RCC 7860 (cell line): ENCODE results near the gene SLC25A20.

ENCODE experiments used
- DNase-seq: peaks from one replicate; pipeline ENCODE4 v3.0.0-alpha.2; 2015; ENCODE audit warnings: low spot score
- FAIRE-seq: peaks from 2 replicates; lab custom pipeline; 2012; peaks lifted over from hg19 to GRCh38; lab: Jason Lieb, UNC

The SLC25A20 gene

GRCh38 chr3:48899273-48899672, 591 bp upstream of the SLC25A20 start:
- FAIRE-seq = no peak
- no peak for DNase-seq

GRCh38 chr3:48897460-48898376, 964 bp downstream of the SLC25A20 start:
- DNase-seq = no peak
- FAIRE-seq = no peak

DNA sequence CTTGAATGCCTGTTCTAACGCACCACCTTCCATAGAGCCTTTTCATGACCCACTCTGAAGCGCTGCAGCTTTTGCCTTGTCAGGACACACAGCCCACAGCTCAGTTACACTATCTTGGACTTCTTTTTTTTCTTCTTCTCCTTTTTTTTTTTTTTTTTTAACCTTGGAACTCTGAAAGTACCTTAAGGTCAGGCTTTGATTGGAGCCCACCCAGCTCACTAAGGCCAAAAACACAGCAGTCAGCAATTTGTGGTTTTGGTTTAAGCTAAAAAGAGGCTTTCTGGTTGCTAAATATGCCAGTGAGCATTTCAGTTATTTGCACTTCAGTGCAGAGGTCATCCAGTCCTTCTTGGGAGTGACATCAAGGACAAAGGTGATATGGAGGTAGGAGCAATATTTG, 1.7 kb downstream of the SLC25A20 start:
- DNase-seq (no peak), FAIRE-seq (no peak)

GRCh38 chr3:48894516-48894915, 4.2 kb downstream of the SLC25A20 start:
- DNase-seq (no peak), FAIRE-seq (no peak)

DNA sequence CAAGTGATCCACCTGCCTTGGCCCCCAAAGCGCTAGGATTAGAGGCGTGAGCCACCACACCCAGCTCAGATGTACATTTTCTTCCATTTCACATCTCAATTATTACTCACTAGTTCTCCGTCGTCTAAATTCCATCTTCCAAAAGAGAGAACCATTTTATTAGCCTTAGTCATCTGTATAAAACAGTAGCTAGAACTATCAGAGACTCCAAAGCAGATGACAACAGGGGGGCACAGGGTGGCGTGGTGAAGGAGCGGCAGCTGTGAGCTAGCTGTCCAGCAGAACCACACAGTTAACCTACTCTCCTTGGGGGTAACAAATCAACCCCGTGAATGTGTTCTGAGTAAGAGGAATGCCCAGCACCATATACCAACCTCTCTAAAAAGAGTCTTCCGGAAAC, 7.1 kb downstream of the SLC25A20 start:
- DNase-seq (no peak), FAIRE-seq (no peak)

DNA sequence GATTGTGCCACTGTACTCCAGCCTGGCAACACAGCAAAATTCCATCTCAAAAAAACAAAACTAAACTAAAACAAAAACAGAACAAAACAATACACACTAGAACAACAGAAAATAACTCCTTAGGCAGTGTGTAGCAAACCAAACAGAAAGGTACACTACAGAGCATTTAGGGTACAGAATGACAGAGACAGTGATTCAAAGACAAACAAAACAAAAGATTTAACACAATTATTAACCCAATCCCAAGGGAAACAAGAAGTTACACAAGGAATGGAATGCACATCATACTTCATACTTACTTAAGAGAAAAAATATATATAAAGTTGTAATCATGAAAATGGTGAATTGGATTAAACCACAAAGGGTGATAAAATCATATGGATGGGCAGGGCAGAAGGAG, 12.9 kb downstream of the SLC25A20 start:
- FAIRE-seq (no peak), DNase-seq (no peak)

GRCh38 chr3:48881652-48882114, 17.0 kb downstream of the SLC25A20 start:
- DNase-seq (no peak), FAIRE-seq (no peak)

DNA sequence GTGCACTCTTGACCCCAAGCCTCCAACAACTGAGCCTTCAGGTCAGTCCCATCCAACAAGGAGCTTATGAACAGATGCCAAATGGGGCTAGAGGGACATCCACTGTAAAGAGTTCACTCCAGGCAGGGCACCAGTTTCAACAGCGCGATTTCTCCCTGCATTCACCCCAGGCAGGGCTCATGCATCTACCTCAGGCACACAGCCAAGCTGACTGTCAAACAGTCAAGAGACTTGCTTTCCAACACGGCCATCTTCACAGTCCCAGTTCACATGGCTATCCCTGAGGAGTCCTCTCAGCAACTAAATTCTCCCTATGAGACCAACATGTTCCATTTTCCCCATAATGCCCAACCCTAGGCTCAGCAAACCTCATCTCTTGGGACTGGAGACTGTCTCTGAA, 17.7 kb downstream of the SLC25A20 start:
- FAIRE-seq (no peak), DNase-seq (no peak)

DNA sequence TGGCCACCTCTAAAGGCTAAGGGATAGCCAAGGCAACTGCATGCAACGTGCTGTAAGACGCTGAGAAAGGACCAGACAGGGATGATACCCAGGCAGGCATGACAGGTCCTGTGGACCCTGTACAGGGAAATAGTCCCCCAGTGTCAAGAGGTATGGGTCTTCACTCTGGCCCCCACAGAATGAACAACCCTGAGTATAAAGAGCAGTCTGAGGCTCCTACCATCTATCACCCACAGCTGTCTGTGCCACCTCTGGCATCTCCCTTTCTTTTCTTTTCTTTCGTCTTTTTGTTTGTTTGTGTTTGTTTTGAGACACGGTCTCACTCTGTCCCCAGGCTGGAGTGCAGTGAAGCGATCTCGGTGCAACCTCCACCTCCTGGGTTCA, 18.7 kb downstream of the SLC25A20 start:
- FAIRE-seq = no peak
- DNase-seq = no peak

DNA sequence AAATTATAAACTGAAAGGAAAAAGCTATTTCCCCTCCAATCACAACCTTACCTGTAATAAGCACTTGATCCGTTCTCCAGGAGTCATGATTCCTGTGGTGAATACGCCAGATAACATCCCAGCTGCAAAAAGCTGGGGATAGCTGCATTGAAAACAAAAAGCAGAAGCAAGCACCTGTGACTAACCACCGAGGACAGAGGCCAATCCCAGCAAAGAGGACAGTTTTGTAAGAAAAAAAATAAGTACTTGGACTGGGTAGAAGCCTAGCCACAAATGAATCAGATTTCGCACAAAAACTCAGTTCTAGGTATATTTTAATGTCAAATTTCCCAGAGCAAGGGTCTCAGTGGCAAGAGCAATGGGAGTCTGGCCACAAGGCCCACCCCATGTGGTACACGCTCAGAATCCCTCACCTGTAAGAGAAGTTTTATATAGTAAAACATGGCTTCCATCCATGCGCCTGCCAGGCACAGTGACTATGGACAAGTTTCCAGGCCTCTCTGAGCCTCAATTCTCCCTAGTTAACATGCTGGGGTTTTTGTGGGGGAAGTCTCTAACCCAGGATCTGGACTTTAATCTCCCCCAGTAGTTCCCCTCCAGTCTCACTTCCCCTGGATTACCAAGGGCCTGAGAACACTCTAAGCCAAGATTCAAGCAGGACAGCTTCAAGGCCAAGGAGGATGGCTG, 19.2 kb downstream of the SLC25A20 start:
- FAIRE-seq (no peak), DNase-seq (no peak)

GRCh38 chr3:48877671-48878070, 21.0 kb downstream of the SLC25A20 start:
- DNase-seq (no peak), FAIRE-seq (no peak)

GRCh38 chr3:48863122-48863521, 35.6 kb downstream of the SLC25A20 start:
- DNase-seq (no peak), FAIRE-seq (no peak)

DNA sequence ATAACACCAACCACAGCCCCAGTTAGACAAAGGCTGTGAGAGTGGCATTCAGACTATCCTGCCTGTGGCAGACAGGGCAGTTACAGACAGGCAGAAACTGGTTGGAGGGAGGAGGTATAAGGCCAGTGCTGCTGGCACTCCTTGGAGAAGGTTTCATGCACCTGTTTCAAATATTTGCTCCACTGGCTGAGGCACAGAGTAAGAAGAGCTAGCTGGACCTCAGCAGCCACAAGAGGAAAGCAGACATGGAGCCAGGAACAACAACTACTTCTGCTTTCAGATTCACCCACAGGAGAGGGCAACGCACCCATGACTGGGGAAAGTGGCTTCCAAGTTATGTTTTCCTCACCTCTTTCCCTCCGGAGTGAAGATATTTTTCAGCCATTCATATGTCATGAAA, 39.5 kb downstream of the SLC25A20 start:
- no peak for FAIRE-seq
- DNase-seq = no peak

DNA sequence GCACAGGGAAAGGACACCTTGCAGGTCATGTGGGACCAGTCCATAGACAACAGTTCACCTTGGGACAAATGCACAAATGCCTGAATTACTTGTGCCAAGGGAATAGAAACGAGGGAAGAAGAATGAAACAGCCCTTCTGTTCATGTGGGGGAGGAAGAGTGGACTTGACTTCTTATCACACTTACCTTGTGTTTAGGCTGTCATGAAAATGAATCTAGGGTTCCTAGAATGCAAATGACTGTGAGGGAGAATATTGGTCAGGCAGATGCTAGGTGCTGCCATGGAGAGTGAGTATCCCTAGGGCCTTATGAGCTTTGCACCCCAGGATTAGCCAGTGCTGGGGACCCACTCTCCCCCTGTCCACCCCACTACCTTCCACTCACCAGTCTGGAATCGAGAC, 40.0 kb downstream of the SLC25A20 start:
- FAIRE-seq = no peak
- no peak for DNase-seq

DNA sequence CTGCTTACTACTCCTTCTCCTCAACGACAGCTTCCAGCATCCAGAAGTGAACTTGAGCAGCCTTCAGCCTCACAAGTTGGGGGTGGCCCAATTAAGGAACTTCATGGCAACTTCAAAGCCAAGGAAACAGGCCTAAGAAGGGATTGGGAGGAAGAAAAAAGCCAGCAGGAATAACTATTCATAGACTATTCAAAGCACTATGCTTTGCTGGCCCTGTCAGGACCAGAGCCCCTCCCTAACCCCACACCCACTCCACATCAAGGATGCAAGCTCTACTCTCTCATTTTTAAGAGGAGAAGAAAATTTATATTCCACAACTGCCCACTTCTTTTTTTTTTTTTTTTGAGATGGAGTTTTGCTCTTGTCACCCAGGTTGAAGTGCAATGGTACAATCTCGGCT, 41.0 kb downstream of the SLC25A20 start:
- no peak for FAIRE-seq
- no peak for DNase-seq

GRCh38 chr3:48856469-48856868, 42.2 kb downstream of the SLC25A20 start:
- FAIRE-seq (no peak), DNase-seq (no peak)

GRCh38 chr3:48855681-48856447, 42.8 kb downstream of the SLC25A20 start:
- DNase-seq (no peak), FAIRE-seq (no peak)

GRCh38 chr3:48852151-48852550, 46.5 kb downstream of the SLC25A20 start:
- FAIRE-seq = no peak
- no peak for DNase-seq

- no peak for FAIRE-seq
- DNase-seq = no peak
Observed at GRCh38 chr3:48851407-48851806, 47.3 kb downstream of the SLC25A20 start.

GRCh38 chr3:48848816-48849515, 49.7 kb downstream of the SLC25A20 start:
- DNase-seq = no peak
- no peak for FAIRE-seq
